Mucosa of descending colon (tissue), 3 donors: ENCODE results near the gene DSG3. TPM values are rescaled to one million over a fixed set of nuclear protein-coding genes. Genes with fewer than 3 reads are reported as not detected.

ENCODE experiments used
- ATAC-seq: fragments of 200-7000 bp; cut with Tn5 transposase; one replicate; pipeline ENCODE4 v1.9.1; 2020; ENCODE audit warnings: mild to moderate bottlenecking, moderate library complexity
- DNase-seq, 3 donors: peaks; one replicate each; pipeline ENCODE4 v3.0.0-alpha.2; 2020
- H3K36me3 ChIP-seq: fragments of 200-600 bp; one replicate; pipeline ENCODE4 v1.8.0; 2021; ENCODE audit warnings: low read depth, mild to moderate bottlenecking
- H3K4me1 ChIP-seq: fragments of 200-600 bp; one replicate; pipeline ENCODE4 v1.8.0; 2021; ENCODE audit warnings: low read depth, mild to moderate bottlenecking
- H3K4me3 ChIP-seq: fragments of 200-600 bp; one replicate; pipeline ENCODE4 v1.8.0; 2021; ENCODE audit warnings: mild to moderate bottlenecking
- H3K9me3 ChIP-seq: fragments of 200-600 bp; one replicate; pipeline ENCODE4 v1.8.0; 2021; ENCODE audit warnings: mild to moderate bottlenecking
- intact Hi-C, 2 donors: fragments of 100-400 bp; cut with DNase I in 1 of 2; cut with micrococcal nuclease in 1 of 2; formaldehyde crosslinking; loops; one replicate each; pipeline versions ENCODE4 v1.11.0 to v1.11.1; 2022; cut with DNase I, micrococcal nuclease
- total RNA-seq, 3 donors: library from RNA; stranded (reverse); fragmentation: NEBNext Ultra II Directional in 2 of 3; extraction: Animal tissue kit (Norgen Biotek cat#: 25700) in 2 of 3; gene quantifications; one replicate each; pipeline versions ENCODE4 v1.2.1 to v1.2.4, GENCODE V29; 2021 to 2023
- TF ChIP-seq, protein P1 (sequence below): fragments of 200-600 bp; IDR thresholded peaks from one replicate; pipeline ENCODE4 v1.8.0; 2022; ENCODE audit warnings: antibody characterized with exemption, mild to moderate bottlenecking
- donor health status: DM: no; HTN: no; CAD: no; lungs with moderate emphysema.
- donor health status: DM: no; HTN: no; CAD: no.
- donor health status: DM: no; HTN: yes; CAD: no.

Gene DSG3
- total RNA-seq, 3 donors from 2014 or later: 0.06 to 1.0 (median 0.14) TPM

DNA sequence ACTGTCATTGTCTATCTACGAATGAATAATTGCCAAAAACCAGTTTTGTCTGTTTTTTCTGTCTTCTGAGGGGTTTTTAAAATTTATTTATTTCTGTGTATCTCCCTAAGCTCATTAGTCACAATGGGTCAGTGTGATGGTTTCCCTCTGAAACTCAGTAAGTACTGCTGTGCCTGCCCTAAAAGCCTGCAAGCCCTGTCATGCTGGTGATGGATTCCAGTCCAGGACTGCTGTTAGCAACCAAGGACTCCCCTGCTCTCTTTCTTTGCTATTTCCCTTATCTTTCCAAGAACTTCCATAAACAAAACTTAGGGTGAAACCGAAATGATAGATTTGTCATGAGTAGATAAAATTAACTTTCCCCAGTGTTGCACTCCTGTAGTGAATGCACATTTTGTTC lies 38.6 kb downstream of the DSG3 start:
- no peak overlapping the region for H3K4me3 ChIP-seq
- ATAC-seq (no peak), DNase-seq (no peak)
- no peaks in the 10 kb centered on the region for H3K9me3 ChIP-seq
- intact Hi-C loops: no loop called here
- H3K4me1 ChIP-seq: peaks cover 15% of the 10 kb centered on the region
- TF ChIP-seq, protein P1, sequence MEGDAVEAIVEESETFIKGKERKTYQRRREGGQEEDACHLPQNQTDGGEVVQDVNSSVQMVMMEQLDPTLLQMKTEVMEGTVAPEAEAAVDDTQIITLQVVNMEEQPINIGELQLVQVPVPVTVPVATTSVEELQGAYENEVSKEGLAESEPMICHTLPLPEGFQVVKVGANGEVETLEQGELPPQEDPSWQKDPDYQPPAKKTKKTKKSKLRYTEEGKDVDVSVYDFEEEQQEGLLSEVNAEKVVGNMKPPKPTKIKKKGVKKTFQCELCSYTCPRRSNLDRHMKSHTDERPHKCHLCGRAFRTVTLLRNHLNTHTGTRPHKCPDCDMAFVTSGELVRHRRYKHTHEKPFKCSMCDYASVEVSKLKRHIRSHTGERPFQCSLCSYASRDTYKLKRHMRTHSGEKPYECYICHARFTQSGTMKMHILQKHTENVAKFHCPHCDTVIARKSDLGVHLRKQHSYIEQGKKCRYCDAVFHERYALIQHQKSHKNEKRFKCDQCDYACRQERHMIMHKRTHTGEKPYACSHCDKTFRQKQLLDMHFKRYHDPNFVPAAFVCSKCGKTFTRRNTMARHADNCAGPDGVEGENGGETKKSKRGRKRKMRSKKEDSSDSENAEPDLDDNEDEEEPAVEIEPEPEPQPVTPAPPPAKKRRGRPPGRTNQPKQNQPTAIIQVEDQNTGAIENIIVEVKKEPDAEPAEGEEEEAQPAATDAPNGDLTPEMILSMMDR: no peak
- no peaks in the 10 kb centered on the region for H3K36me3 ChIP-seq

DNA sequence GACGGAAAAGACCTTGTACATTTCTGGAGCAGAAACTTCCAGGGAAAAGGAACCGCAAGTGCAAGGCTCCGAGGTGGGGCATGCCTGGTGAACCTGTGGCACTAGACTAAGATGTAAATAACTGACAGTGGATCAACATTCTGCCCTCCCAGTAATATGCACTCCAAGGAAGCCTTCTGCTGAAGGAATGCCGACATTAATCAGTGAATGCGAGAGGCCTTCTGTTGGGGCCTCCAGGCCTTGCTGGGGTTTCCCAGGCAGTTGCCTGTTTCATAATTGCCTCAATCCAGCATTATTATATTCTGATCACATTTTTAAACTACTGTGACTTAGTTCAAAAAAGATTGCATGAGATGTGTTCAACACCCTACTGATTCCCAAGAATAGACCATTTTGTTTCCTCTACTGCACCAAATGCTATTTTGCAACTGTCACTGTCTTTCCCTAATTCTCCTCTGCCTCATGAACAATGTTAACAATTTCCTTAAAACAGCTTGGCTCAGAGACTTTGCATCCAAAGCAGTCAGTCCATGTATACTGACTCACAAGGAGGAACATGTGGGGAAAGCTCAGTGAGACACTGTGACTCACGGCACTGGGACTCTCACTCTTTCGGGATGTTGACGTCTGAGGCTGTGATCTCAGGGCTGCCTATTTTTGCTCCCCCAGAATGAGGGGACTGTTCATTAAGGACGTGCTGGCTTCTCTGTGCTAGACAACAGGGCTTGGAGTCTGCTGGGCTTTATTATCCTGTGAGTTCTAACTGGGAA lies 39.9 kb downstream of the DSG3 start:
- TF ChIP-seq, protein P1: no peak
- Histone ChIP-seq H3K4me3 (no peak overlapping the region), H3K9me3 (no peaks in the 10 kb centered on the region), H3K4me1 (peaks cover 15% of the 10 kb centered on the region), H3K36me3 (no peaks in the 10 kb centered on the region)
- no peak for DNase-seq
- intact Hi-C loops: no loop called here
- peak; percentile 36 for ATAC-seq

DNA sequence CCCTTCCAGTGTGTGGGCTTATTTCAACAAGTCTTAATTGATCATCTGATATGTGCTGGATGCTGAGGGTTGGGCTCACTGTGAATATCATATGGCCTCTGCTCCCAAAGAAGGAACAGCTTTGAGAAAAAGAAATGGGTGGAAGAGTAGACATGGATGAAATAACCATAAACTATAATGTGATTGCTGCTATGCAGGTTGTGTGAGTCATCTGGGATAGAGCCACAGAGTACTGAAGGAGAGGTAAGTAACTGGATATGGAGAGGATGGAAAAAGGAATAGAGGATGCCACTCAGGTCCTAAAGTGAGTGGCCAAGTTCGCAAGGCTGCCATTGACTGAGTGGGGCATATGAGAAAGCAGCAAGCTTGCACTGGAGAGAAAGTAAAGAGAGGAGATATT lies 41.8 kb downstream of the DSG3 start:
- peak; percentile 84 for ATAC-seq
- intact Hi-C loops: no loop called here
- TF ChIP-seq, protein P1: no peak

DNA sequence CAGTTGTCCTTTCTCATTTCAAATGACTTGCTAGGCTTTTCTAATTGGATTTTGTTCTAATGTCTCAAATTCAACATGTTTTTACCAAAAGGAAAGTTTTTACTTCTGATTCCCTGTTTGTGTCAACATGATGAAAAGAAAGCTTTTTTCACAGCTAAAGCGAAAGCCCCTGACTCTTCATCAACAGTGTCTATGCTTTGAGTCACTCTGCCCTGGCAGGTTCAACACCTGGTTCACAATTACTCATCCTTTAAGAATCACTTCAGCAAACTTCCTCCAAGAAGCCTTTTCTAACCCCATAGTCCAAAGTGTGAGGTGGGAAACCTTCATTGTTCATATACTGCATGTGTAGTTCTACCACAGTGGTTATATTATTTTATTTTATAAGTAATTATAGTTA lies 42.8 kb downstream of the DSG3 start:
- DNase-seq (no peak), ATAC-seq (peak; percentile 87)
- peaks cover 15% of the 10 kb centered on the region for H3K4me1 ChIP-seq
- TF ChIP-seq, protein P1: no peak
- intact Hi-C loops: no loop called here
- no peaks in the 10 kb centered on the region for H3K36me3 ChIP-seq
- no peaks in the 10 kb centered on the region for H3K9me3 ChIP-seq
- H3K4me3 ChIP-seq: no peak overlapping the region

More for the DNA sequence above, 41.8 kb downstream of the DSG3 start:
- no peak overlapping the region for H3K4me3 ChIP-seq
- H3K9me3 ChIP-seq: no peaks in the 10 kb centered on the region
- no peaks in the 10 kb centered on the region for H3K36me3 ChIP-seq
- DNase-seq: no peak
- H3K4me1 ChIP-seq: peaks cover 16% of the 10 kb centered on the region

DNA sequence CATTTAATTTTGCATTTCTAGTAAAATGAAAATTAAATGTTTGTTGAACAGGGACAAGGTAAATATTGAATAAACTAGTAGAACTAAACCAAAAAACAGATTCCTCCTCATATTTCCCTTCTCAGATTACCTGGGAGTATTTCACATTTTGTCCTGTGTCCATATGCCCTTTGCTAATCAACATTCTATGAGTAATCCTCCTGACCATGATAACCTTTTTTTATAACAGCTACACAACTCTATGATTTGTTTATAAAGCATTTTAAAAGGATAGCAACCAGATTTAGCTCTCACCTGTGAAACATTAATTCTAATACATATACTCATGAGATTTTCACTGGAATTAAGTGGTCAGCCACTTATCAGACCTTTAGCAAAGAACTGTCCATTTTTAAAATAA lies 43.3 kb downstream of the DSG3 start:
- TF ChIP-seq, protein P1: no peak
- peak; percentile 61 for ATAC-seq

More for the DNA sequence above, 43.3 kb downstream of the DSG3 start:
- H3K4me3 ChIP-seq: no peak overlapping the region
- intact Hi-C loops: no loop called here
- no peaks in the 10 kb centered on the region for H3K9me3 ChIP-seq
- H3K36me3 ChIP-seq: no peaks in the 10 kb centered on the region
- no peak for DNase-seq
- peaks cover 15% of the 10 kb centered on the region for H3K4me1 ChIP-seq
